OCI-LY1 (cell line): ENCODE results near the gene BRD4.

Source experiments
- CTCF ChIP-seq: fragments of 200-600 bp; sonication (generic), shearing (Covaris generic); IDR thresholded peaks from 2 replicates; pipeline ENCODE4 v1.5.1; 2017; ENCODE audit warnings: mild to moderate bottlenecking, antibody characterized with exemption, low read length, moderate library complexity, mixed read lengths
- EZH2 ChIP-seq: fragments of 200-600 bp; sonication (generic), shearing (Covaris generic); IDR thresholded peaks from 2 replicates; pipeline ENCODE4 v1.8.0; 2017; ENCODE audit warnings: borderline replicate concordance, mixed run types, mild to moderate bottlenecking, antibody characterized with exemption, low read length, moderate library complexity, mixed read lengths

- TF ChIP-seq EZH2 (no peak), CTCF (no peak)
Measured at GRCh38 chr19:15213715-15214381, 118.5 kb downstream of the BRD4 start.
